ENCODE data around the gene IL17RC. TPM values are rescaled to one million over a fixed set of nuclear protein-coding genes. Genes with fewer than 3 reads are reported as not detected.

Gene IL17RC
- polyA plus RNA-seq, 1 experiment, result 17.3 TPM

DNA sequence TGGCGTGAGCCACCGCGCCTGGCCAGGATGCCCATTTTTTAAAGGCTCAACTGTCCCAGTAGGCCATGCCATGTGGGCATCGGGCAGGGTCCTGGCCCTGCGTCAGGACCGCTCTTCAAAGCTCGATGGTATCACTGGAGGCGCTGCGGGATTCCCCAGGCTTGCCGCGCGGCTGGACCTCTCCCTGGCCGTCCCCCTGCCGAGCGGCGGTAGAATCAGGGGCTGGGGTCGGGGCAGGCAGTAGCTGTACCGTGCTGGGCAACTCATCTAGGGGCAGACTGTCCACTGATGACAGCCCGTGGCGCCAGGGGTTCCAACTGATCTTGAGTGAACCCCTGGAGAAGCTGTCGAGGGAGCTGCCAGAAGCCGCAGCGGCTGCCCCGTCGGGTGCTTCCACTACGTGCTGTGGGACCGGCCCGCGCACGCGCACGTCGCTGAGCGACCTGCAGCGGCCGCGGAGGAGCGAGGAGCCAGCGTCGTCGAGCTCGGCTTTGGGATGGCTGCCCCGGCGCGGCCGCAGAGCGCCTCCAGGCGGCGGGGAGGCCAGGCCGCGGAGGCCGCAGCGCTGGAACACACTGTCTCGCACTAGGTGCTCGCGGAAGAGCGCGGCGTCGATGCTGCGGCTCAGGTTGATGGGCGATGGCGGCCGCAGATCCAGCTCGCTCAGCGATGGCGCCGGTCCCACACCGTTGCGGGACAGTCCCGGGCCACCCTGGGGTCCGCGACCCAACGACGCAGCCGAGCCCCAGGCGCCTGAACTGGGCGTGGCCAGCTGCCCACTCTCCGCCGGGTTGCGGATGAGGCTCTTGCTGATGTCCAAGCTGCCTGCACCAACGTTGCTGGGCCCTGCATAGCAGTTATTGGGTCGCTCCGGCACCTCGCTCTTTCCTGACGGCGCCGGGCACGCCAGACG is 29.5 kb downstream of the IL17RC start:
- H3K4me3 ChIP-seq (ENCODE audit: low read depth, low read length), result peak overlapping the region; percentile 64
- H3K9me3 ChIP-seq (ENCODE audit: control insufficient read depth, insufficient read depth, low read length), result no peaks in the 10 kb centered on the region; the same call in 1 of the 2 replicates
- POLR2A ChIA-PET, result interaction anchor here (0.6 to 1.6 kb wide), 12 partner anchors 13 to 195 kb away, joined by 3 to 22 read pairs (median 4); partner anchors contain the start of genes ARPC4, CRELD1, TADA3 and VHL
- peak; percentile 66 for DNase-seq (ENCODE audit: low read depth, low spot score)
- H3K27me3 ChIP-seq (ENCODE audit: control insufficient read depth, insufficient read depth, low read length), result no peaks in the 10 kb centered on the region
- peak overlapping the region; percentile 21 for H3K27ac ChIP-seq (ENCODE audit: low read depth, low read length)
- CTCF ChIA-PET, result interaction anchor here (0.6 to 2.9 kb wide), 47 partner anchors 9 to 354 kb away, joined by 3 to 43 read pairs (median 4); partner anchors contain the start of genes ARPC4, CRELD1, EMC3 and TADA3
- TF ChIP-seq, protein P1, sequence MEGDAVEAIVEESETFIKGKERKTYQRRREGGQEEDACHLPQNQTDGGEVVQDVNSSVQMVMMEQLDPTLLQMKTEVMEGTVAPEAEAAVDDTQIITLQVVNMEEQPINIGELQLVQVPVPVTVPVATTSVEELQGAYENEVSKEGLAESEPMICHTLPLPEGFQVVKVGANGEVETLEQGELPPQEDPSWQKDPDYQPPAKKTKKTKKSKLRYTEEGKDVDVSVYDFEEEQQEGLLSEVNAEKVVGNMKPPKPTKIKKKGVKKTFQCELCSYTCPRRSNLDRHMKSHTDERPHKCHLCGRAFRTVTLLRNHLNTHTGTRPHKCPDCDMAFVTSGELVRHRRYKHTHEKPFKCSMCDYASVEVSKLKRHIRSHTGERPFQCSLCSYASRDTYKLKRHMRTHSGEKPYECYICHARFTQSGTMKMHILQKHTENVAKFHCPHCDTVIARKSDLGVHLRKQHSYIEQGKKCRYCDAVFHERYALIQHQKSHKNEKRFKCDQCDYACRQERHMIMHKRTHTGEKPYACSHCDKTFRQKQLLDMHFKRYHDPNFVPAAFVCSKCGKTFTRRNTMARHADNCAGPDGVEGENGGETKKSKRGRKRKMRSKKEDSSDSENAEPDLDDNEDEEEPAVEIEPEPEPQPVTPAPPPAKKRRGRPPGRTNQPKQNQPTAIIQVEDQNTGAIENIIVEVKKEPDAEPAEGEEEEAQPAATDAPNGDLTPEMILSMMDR (IDR thresholded peaks at IDR 0.05; ENCODE audit: low read depth, low read length), result peak; percentile 63

DNA sequence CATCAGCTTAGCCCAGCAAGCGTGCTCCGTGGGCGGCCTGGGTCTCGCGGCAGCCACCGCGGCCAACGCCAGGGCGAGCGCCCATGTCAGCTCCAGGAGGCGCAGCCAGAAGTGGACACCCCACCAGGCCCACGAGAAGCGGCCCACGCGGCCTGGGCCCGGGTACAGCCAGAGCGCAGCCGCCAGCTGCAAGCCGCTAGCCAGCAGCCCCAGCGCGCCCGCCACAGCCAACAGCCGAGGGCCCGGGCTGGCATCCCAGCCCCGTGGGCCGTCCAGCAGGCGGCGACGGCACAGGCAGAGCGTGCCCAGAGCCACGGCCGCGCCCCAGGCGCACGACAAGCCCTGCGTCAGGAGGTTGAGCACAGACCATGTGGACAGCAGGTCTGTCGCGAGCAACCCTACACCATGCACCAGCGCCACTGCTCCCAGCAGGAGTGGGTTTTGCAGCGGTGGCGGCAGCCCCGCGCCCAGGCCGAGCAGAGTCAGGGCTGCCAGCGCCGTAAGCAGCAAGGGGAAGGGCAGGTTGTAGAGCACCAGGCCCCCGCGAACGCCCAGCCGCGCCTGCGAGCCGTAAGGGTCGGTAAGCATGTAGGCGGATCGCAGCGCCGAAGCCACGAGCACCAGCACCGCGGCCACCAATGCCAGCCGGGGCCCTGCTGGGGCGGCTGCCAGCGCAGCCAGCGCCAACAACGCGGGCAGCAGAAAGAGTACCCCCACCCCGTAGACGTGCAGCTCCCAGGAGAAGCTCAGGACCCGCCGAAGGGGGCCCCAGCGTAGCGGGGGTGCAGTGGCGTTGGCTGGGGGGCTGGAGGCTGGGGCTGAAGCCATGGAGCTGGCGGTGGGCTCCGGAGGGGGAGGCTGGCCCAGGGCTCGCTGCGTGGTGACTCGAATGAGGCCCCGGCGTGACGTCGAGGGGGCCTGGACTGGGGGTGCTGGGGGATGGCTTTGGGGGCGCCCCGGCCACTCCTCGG is 30.4 kb downstream of the IL17RC start:
- Histone ChIP-seq H3K9me3 (ENCODE audit: control insufficient read depth, insufficient read depth, low read length) (no peaks in the 10 kb centered on the region; the same call in 1 of the 2 replicates), H3K27ac (ENCODE audit: low read depth, low read length) (no peak overlapping the region), H3K4me3 (ENCODE audit: low read depth, low read length) (peak overlapping the region; percentile 64), H3K27me3 (ENCODE audit: control insufficient read depth, insufficient read depth, low read length) (no peaks in the 10 kb centered on the region)
- DNase-seq (ENCODE audit: low read depth, low spot score), result no peak
- ChIA-PET POLR2A (interaction anchor here (0.8 to 1.6 kb wide), 8 partner anchors 14 to 155 kb away, joined by 3 to 22 read pairs (median 4); partner anchors contain the start of genes ARPC4, CRELD1 and TADA3), CTCF (interaction anchor here (0.6 to 2.9 kb wide), 33 partner anchors 8 to 355 kb away, joined by 3 to 43 read pairs (median 5); partner anchors contain the start of genes CRELD1 and EMC3)
- TF ChIP-seq, protein P1 (IDR thresholded peaks at IDR 0.05; ENCODE audit: low read depth, low read length), result peak; percentile 49

DNA sequence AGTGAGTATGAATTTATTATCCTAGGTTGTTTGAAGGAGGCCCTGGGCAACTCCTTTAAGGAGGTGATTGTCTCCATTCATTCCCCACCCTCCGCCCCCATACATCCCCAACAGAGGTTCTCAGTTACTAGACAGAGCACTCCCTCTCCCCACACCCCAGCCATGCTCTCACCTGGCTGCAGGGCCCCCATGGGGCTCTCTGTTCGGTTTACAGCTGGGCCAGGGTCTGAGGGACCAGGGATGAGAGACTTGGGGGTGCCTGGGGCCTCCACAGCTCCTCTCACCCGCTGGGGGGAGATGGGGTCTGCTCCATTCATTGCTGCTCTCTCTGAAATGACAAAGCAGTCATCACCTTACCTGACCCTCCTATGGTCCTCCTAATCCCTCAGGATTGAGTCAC is 31.7 kb downstream of the IL17RC start:
- TF ChIP-seq, protein P1 (IDR thresholded peaks at IDR 0.05; ENCODE audit: low read depth, low read length), result no peak
- ChIA-PET CTCF (no interaction called here), POLR2A (no interaction called here)

DNA sequence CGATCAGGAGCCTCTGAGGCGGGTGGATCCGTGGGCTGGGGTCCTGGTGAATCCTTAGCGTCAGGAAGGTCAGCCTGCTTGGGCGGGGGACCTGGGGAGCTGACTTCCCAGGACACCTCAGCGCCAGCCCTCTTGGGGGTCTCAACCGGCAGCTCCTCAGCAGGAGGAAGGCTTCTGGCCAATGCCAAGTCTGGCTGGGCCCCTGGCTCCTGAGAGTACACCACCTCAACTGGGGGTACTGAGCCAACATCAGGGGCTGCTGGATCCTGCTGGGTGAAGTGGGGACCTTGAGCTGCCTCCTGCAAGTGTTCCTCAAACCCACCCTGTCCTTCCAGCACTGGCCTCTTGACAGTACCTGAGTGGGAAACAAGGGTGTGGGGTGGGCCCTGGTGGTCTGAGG is 32.2 kb downstream of the IL17RC start:
- no peaks in the 10 kb centered on the region for H3K27me3 ChIP-seq (ENCODE audit: control insufficient read depth, insufficient read depth, low read length)
- ChIA-PET CTCF (no interaction called here), POLR2A (interaction anchor here (0.9 kb wide), 1 partner anchor 28 kb away, joined by 9 read pairs; no protein-coding TSS in a partner anchor)
- TF ChIP-seq, protein P1 (IDR thresholded peaks at IDR 0.05; ENCODE audit: low read depth, low read length), result no peak
- H3K27ac ChIP-seq (ENCODE audit: low read depth, low read length), result no peak overlapping the region
- no peak for DNase-seq (ENCODE audit: low read depth, low spot score)
- no peak overlapping the region for H3K4me3 ChIP-seq (ENCODE audit: low read depth, low read length)
- H3K9me3 ChIP-seq (ENCODE audit: control insufficient read depth, insufficient read depth, low read length), result no peaks in the 10 kb centered on the region; the same call in 1 of the 2 replicates

More for the DNA sequence above, 31.7 kb downstream of the IL17RC start:
- H3K27me3 ChIP-seq (ENCODE audit: control insufficient read depth, insufficient read depth, low read length), result no peaks in the 10 kb centered on the region
- no peak overlapping the region for H3K4me3 ChIP-seq (ENCODE audit: low read depth, low read length)
- no peaks in the 10 kb centered on the region; the same call in 1 of the 2 replicates for H3K9me3 ChIP-seq (ENCODE audit: control insufficient read depth, insufficient read depth, low read length)
- no peak for DNase-seq (ENCODE audit: low read depth, low spot score)
- no peak overlapping the region for H3K27ac ChIP-seq (ENCODE audit: low read depth, low read length)

Data from AG04450 (cell line).